ENCODE data around the gene EFHD2. TPM values are rescaled to one million over a fixed set of nuclear protein-coding genes. Genes with fewer than 3 reads are reported as not detected.
A peak's percentile ranks its signal among the peaks of the same experiment; 100 is the strongest.

The EFHD2 gene
- polyA plus RNA-seq, 3 donors = 314 to 329 (median 323) TPM

GRCh38 chr1:15428815-15429435, 19.2 kb downstream of the EFHD2 start:
- Histone ChIP-seq H4K20me1 (ENCODE audit: insufficient read depth, low read length) (peaks cover 97% of the 10 kb centered on the region), H3K27me3 (ENCODE audit: control insufficient read depth in 2 of 2, insufficient read depth in 2 of 2, low read length in 2 of 2) (no peaks in the 10 kb centered on the region), H3K9me3 (replicated peaks in 1 of 2; ENCODE audit: control insufficient read depth in 1 of 2, insufficient read depth in 1 of 2, low read length in 2 of 2) (no peaks in the 10 kb centered on the region), H2AFZ (ENCODE audit: insufficient read depth, low read depth, low read length, poor library complexity, severe bottlenecking) (no peak overlapping the region), H3K4me2 (replicated peaks; ENCODE audit: extremely low read depth, low read length, poor library complexity, severe bottlenecking) (no peak overlapping the region), H3K9ac (ENCODE audit: insufficient read depth, low read length, poor library complexity, severe bottlenecking) (peak overlapping the region; percentile 43), H3K79me2 (ENCODE audit: insufficient read depth, low read length) (peaks cover 47% of the 10 kb centered on the region), H3K4me1 (ENCODE audit: control insufficient read depth in 1 of 2, insufficient read depth in 2 of 2, low read length in 2 of 2) (peaks cover 18 to 74% of the 10 kb centered on the region in 2 donors), H3K4me3 (replicated peaks in 1 of 3; ENCODE audit: low read depth in 2 of 3, low read length in 3 of 3) (no peak overlapping the region), H3K27ac (ENCODE audit: low read depth in 1 of 2, low read length in 2 of 2) (peak overlapping the region; percentile 76 to 84), H3K36me3 (replicated peaks in 1 of 2; ENCODE audit: control insufficient read depth in 1 of 2, insufficient read depth in 2 of 2, low read length in 2 of 2) (peaks cover 66 to 77% of the 10 kb centered on the region in 2 donors)
- 100% methylated on average over 1 of the region's 18 CpGs for WGBS (ENCODE audit: insufficient coverage)
- Mint-ChIP-seq H3K27me3 (ENCODE audit: low read depth in 3 of 3) (no peaks in the 10 kb centered on the region), H3K4me3 (no peak overlapping the region), H3K9me3 (peaks cover 0 to 2% (median 0%) of the 10 kb centered on the region in 7 donors), H3K36me3 (peaks cover 61 to 83% of the 10 kb centered on the region in 2 donors), H3K27ac (peak overlapping the region; percentile 91 to 97 (median 96)), H3K4me1 (peaks cover 64% of the 10 kb centered on the region)
- no peak for TF ChIP-seq CTCF (IDR thresholded peaks at IDR 0.05)
- no peak for DNase-seq
- intact Hi-C loops (cut with micrococcal nuclease) = no loop called here

- H3K4me1 ChIP-seq (ENCODE audit: control insufficient read depth in 1 of 2, insufficient read depth in 2 of 2, low read length in 2 of 2) = peaks cover 25 to 77% of the 10 kb centered on the region in 2 donors
- Mint-ChIP-seq H3K4me3 (no peak overlapping the region), H3K27ac (peak overlapping the region; percentile 91 to 97 (median 96)), H3K27me3 (ENCODE audit: low read depth in 3 of 3) (no peaks in the 10 kb centered on the region), H3K36me3 (peaks cover 53 to 75% of the 10 kb centered on the region in 2 donors), H3K4me1 (peaks cover 63% of the 10 kb centered on the region), H3K9me3 (peaks cover 0 to 2% (median 0%) of the 10 kb centered on the region in 7 donors)
- H3K4me3 ChIP-seq (replicated peaks in 1 of 3; ENCODE audit: low read depth in 2 of 3, low read length in 3 of 3) = no peak overlapping the region
- WGBS (ENCODE audit: insufficient coverage) = 49% methylated on average over 11 of the region's 19 CpGs
- peak overlapping the region; percentile 43 for H3K9ac ChIP-seq (ENCODE audit: insufficient read depth, low read length, poor library complexity, severe bottlenecking)
- peak; percentile 88 to 94 (median 91) for DNase-seq
- no peak overlapping the region for H3K4me2 ChIP-seq (replicated peaks; ENCODE audit: extremely low read depth, low read length, poor library complexity, severe bottlenecking)
- peaks cover 39% of the 10 kb centered on the region for H3K79me2 ChIP-seq (ENCODE audit: insufficient read depth, low read length)
- H2AFZ ChIP-seq (ENCODE audit: insufficient read depth, low read depth, low read length, poor library complexity, severe bottlenecking) = no peak overlapping the region
- peaks cover 89% of the 10 kb centered on the region for H4K20me1 ChIP-seq (ENCODE audit: insufficient read depth, low read length)
- peaks cover 61 to 69% of the 10 kb centered on the region in 2 donors for H3K36me3 ChIP-seq (replicated peaks in 1 of 2; ENCODE audit: control insufficient read depth in 1 of 2, insufficient read depth in 2 of 2, low read length in 2 of 2)
- peak overlapping the region; percentile 76 to 84 for H3K27ac ChIP-seq (ENCODE audit: low read depth in 1 of 2, low read length in 2 of 2)
- intact Hi-C loops (cut with micrococcal nuclease) = loop anchor here (2.0 to 5.0 kb wide), 4 partner anchors 13 to 107 kb away; no protein-coding TSS in a partner anchor
- no peaks in the 10 kb centered on the region for H3K27me3 ChIP-seq (ENCODE audit: control insufficient read depth in 2 of 2, insufficient read depth in 2 of 2, low read length in 2 of 2)
- H3K9me3 ChIP-seq (replicated peaks in 1 of 2; ENCODE audit: control insufficient read depth in 1 of 2, insufficient read depth in 1 of 2, low read length in 2 of 2) = no peaks in the 10 kb centered on the region
- no peak for TF ChIP-seq CTCF (IDR thresholded peaks at IDR 0.05)
These were observed 20.0 kb downstream of the EFHD2 start for GRCh38 chr1:15429701-15430149.
